GM21526 (cell line): ENCODE measurements around the gene INCENP.

Experiments used
- ATAC-seq: cut with Tn5 transposase; IDR thresholded peaks from one replicate; pipeline ENCODE4 v1.9.1; 2021; ENCODE audit warnings: moderate library complexity; ENCODE audit not compliant: unreplicated experiment, low FRiP score

INCENP gene

GRCh38 chr11:62124186-62125113, 639 bp downstream of the INCENP start:
- ATAC-seq, result peak; percentile 15

GRCh38 chr11:62125316-62125715, 1.5 kb downstream of the INCENP start:
- ATAC-seq, result no peak

- no peak for ATAC-seq
Observed at GRCh38 chr11:62125881-62126280, 2.1 kb downstream of the INCENP start.

GRCh38 chr11:62127426-62127825, 3.6 kb downstream of the INCENP start:
- ATAC-seq, result no peak

GRCh38 chr11:62127941-62128770, 4.3 kb downstream of the INCENP start:
- ATAC-seq, result no peak

DNA sequence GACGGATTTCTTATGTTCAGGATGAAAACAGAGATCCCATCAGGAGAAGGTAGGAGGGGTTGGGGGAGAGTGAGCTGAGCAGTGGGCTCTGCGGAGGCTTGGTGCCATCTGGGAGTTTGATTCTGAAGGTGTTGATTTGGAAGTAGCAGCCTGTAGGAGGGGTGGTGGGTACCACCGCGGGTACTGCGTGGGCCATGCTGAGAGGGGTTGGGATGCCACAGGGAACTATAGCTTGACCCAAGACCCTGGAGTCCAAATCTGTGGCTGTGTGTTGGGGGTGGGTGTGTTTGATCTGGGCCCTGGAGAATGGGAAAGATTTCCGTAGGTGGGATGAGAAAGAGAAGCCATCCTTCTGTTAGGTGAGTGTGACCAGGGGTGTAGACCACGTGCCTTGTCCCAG, 5.0 kb downstream of the INCENP start:
- ATAC-seq, result no peak

GRCh38 chr11:62129590-62130282, 5.9 kb downstream of the INCENP start:
- no peak for ATAC-seq

- ATAC-seq, result no peak
Observed at GRCh38 chr11:62130283-62131169, 6.7 kb downstream of the INCENP start.

GRCh38 chr11:62131170-62131464, 7.3 kb downstream of the INCENP start:
- ATAC-seq, result no peak

DNA sequence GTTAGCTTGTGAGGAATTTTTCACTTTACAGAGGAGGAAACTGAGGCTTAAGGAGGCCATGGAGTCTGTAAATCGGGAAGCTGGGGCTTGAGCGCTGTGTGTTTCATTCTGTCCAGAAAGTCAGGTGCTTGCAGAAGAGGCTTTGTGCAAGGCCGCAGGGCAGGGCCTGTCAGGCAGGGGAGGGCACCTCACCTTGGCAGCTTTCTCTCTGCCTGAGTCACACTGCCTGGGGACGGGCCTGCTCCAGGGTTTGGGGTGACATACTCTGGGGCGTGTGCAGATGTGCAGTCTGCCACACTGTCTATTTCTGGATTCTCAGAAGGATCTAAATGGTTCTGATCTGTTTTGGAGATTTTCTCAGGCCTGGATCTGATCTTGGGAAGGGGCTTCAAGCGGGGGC, 8.4 kb downstream of the INCENP start:
- no peak for ATAC-seq

DNA sequence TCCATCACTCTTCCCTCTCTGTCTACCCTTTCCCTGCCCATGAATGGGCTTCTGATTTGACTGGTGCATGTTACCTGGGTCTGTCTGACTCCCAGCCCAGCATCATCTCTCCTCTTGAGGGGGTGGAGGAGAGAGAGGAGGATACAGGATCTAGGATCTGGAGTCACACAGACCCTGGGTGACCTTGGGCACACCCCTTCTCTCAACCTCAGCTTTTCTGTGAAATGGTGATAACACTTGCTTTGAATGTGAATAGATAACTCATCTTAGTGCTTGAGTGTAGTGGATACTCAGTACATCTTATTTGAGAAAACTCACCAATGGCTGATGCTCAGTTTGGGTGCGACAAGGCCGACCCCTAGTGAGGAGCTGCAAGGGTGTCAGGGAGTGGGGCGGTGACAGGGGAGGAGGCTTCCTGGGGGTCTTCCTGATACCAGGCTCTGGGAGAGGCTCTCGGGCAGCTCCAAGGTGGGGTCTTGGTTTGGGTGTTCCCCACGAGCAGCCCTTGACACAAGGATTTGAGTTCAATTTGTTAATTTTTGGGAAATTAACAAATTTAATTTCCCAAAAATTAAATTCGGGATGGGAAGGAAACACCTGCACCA, 9.0 kb downstream of the INCENP start:
- ATAC-seq, result no peak

- no peak for ATAC-seq
Observed at GRCh38 chr11:62133328-62134065, 9.7 kb downstream of the INCENP start.

- ATAC-seq, result no peak
Observed at GRCh38 chr11:62137276-62137861, 13.6 kb downstream of the INCENP start.

DNA sequence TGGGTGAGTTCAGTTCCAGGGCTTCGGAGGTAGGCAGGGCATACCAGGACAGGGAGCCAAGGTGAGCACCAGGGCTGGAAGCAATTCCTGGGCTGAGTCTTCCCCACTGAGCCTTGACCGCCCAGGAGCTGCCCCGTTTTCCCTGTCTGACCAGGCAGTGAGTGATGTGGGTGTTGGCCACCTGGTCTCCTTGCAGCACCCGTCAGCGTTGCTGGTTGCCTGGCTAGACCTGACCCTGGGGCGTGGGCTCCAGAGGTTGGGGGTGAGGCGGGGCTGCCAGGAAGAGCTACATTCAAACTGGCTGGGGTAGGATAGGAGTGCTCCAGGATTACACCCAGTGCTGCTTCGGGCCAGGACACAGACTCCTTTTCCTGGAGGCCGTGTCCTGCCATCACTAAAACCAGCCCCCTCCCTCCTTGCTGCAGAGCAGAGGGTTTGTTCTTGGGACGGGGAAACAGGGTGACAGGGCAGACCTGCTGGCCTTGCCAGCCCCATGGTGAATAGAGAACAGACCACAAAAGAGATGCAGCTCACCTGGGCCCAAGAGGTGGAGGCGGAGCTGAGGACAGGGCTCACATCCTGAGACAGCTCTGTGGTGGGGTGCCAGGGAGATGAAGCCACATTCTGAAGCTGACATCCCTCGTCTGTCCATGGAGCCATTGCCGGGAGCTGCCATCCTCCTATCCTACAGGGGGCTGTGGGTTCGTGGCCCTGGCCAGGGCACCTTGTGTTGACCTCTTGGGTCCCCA, 14.2 kb downstream of the INCENP start:
- ATAC-seq, result no peak

DNA sequence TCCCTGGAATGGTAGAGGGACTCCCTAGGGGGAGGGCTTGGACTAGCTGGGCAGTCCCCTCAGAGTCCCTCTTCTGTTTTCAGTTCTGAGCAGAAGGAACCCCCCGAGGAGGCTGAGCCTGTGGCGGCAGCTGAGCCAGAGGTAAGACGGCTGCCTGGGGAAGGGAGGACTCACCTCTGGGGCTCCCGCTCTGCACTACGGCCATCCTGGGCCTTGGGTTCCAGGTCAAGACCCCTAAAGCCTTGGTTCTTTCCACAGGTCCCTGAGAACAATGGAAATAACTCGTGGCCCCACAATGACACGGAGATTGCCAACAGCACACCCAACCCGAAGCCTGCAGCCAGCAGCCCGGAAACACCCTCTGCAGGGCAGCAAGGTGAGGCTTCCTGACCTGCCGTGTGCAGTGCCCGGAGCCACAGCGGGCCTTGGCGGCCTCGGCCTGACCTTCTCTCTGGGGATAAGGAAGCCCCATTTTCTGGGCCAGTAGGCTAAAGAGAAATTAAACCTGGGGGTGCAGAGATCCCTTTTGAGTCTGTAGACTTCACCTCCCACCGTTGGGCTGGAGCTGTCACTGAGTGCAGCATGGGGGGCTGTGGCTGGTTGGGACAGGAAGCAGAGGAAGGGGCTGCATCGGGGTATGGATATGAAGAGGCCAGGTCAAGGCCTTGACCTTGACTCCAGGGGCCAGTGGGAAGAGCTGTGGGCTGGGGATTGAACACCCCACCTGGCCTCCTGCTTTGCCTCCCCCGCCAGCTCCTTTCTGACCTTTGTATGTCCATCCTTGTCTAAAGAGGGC, 15.0 kb downstream of the INCENP start:
- no peak for ATAC-seq

GRCh38 chr11:62139526-62140303, 15.9 kb downstream of the INCENP start:
- no peak for ATAC-seq
